ENCODE measurements around the gene ST6GAL1.

- TF ChIP-seq, protein P1, sequence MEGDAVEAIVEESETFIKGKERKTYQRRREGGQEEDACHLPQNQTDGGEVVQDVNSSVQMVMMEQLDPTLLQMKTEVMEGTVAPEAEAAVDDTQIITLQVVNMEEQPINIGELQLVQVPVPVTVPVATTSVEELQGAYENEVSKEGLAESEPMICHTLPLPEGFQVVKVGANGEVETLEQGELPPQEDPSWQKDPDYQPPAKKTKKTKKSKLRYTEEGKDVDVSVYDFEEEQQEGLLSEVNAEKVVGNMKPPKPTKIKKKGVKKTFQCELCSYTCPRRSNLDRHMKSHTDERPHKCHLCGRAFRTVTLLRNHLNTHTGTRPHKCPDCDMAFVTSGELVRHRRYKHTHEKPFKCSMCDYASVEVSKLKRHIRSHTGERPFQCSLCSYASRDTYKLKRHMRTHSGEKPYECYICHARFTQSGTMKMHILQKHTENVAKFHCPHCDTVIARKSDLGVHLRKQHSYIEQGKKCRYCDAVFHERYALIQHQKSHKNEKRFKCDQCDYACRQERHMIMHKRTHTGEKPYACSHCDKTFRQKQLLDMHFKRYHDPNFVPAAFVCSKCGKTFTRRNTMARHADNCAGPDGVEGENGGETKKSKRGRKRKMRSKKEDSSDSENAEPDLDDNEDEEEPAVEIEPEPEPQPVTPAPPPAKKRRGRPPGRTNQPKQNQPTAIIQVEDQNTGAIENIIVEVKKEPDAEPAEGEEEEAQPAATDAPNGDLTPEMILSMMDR (conservative IDR thresholded peaks at IDR 0.05) = no peak
- no peak for TF ChIP-seq ZFX (IDR thresholded peaks at IDR 0.05)
Measured at GRCh38 chr3:187051066-187051465, 120.7 kb downstream of the ST6GAL1 start.
